GM12864 (cell line): ENCODE data around the gene ELMO1.

Experiments
- DNase-seq: peaks from one replicate; pipeline ENCODE4 v3.0.0-alpha.2; 2011; ENCODE audit warnings: low read depth
- H3K4me3 ChIP-seq: 2 replicates; pipeline ENCODE4 v1.5.1; 2011; ENCODE audit warnings: mild to moderate bottlenecking, low read depth, low read length, control low read depth
- TF ChIP-seq, protein P1 (sequence below): IDR thresholded peaks from 2 replicates; pipeline ENCODE4 v1.5.1; 2011; ENCODE audit warnings: low read depth, mild to moderate bottlenecking, moderate library complexity, low read length, control low read depth, inconsistent platforms; ENCODE audit errors: missing control alignments

The ELMO1 gene

GRCh38 chr7:37491919-37492694, 43.4 kb upstream of the ELMO1 start:
- no peak for DNase-seq
- TF ChIP-seq, protein P1, sequence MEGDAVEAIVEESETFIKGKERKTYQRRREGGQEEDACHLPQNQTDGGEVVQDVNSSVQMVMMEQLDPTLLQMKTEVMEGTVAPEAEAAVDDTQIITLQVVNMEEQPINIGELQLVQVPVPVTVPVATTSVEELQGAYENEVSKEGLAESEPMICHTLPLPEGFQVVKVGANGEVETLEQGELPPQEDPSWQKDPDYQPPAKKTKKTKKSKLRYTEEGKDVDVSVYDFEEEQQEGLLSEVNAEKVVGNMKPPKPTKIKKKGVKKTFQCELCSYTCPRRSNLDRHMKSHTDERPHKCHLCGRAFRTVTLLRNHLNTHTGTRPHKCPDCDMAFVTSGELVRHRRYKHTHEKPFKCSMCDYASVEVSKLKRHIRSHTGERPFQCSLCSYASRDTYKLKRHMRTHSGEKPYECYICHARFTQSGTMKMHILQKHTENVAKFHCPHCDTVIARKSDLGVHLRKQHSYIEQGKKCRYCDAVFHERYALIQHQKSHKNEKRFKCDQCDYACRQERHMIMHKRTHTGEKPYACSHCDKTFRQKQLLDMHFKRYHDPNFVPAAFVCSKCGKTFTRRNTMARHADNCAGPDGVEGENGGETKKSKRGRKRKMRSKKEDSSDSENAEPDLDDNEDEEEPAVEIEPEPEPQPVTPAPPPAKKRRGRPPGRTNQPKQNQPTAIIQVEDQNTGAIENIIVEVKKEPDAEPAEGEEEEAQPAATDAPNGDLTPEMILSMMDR = no peak
- no peak overlapping the region for H3K4me3 ChIP-seq

DNA sequence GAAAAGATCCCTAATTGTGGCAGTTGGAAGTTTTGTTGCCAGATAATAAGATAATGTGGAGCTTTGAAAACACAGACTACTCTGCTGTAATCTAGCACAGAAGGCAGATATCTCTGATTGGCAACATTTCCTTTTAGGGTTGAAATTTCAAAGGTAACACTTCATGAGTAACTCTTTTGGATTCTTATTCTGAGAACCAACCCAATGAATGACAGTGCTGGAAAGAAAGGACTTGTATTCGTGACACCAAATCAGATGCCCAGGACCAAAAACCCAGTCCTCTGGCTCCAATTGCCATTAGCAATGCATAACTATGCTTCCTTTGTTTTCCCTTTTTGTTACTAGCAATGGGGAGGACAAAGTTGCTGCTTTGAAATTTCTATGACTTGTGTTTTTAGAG, 41.0 kb upstream of the ELMO1 start:
- no peak for DNase-seq
- TF ChIP-seq, protein P1 = no peak
- H3K4me3 ChIP-seq = no peak overlapping the region

DNA sequence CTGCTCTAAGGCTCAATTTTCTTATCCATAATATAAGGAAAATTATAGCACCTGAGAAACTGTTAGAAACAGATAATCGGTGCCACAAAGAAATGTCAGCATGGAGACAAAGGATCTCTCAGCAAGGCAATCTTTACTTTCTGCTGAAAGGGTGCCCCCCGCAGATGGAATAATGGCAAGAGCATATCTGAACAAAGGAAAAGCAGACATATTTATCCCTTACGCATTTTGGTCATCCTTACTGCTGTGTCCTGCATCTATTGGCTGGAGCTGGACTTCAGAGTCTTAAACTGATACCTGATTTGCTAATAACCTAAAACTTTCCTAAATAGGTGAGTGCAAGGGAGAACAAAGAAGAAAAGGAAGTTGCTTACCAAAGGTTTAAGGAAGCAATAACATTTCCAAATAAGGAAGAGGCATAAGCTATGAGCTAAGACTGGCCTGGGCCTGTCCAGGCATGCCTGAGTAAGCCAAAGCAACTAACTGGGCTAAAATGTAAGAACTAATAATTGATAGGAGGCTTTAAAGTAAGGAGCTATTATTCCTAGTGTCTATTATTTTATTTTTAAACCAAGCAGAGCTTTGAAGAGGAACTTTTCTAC, 39.6 kb upstream of the ELMO1 start:
- H3K4me3 ChIP-seq = no peak overlapping the region
- DNase-seq = no peak
- TF ChIP-seq, protein P1 = no peak

GRCh38 chr7:37484426-37485073, 35.9 kb upstream of the ELMO1 start:
- H3K4me3 ChIP-seq = no peak overlapping the region
- DNase-seq = no peak
- TF ChIP-seq, protein P1 = no peak

- H3K4me3 ChIP-seq = no peak overlapping the region
- TF ChIP-seq, protein P1 = no peak
- no peak for DNase-seq
Measured at GRCh38 chr7:37483627-37484026, 35.0 kb upstream of the ELMO1 start.

- no peak overlapping the region for H3K4me3 ChIP-seq
- TF ChIP-seq, protein P1 = no peak
- no peak for DNase-seq
Measured at GRCh38 chr7:37482953-37483352, 34.3 kb upstream of the ELMO1 start.
